ENCODE results near the gene CARD9. TPM values are rescaled to one million over a fixed set of nuclear protein-coding genes. Genes with fewer than 3 reads are reported as not detected.

Gene CARD9
- total RNA-seq, 2 experiments from 2014 or later: 0.92 to 1.7 TPM

- BruUV-seq (replicated peaks): no TSS peak
- no peak for DNase-seq (ENCODE audit: low spot score)
- Histone ChIP-seq H3K36me3 (ENCODE audit: insufficient read depth, low read length) (no peaks in the 10 kb centered on the region), H2AFZ (ENCODE audit: low read length) (no peak overlapping the region), H3K4me3 (ENCODE audit: low read depth, low read length, poor library complexity, severe bottlenecking) (no peak overlapping the region), H3K4me1 (ENCODE audit: insufficient read depth, low read length, poor library complexity, severe bottlenecking) (no peaks in the 10 kb centered on the region), H3K9me2 (ENCODE audit: insufficient read depth, low read length) (no peaks in the 10 kb centered on the region), H3K9me3 (ENCODE audit: low read length) (no peaks in the 10 kb centered on the region), H4K20me1 (ENCODE audit: insufficient read depth, low read length) (no peaks in the 10 kb centered on the region), H3K4me2 (ENCODE audit: low read length) (no peak overlapping the region), H3K79me2 (ENCODE audit: insufficient read depth, low read depth, low read length) (no peaks in the 10 kb centered on the region), H3K27ac (ENCODE audit: low read depth, low read length, poor library complexity, severe bottlenecking) (no peak overlapping the region)
- CTCF ChIA-PET (ENCODE audit: unreplicated experiment): no interaction called here
- TF ChIP-seq CTCF (conservative IDR thresholded peaks at IDR 0.05; ENCODE audit: low read length) (no peak), EZH2phosphoT487 (IDR thresholded peaks at IDR 0.05; ENCODE audit: borderline replicate concordance, low read depth, low read length) (no peak)
- POLR2A ChIA-PET: no interaction called here
- intact Hi-C loops (cut with micrococcal nuclease; ENCODE audit: unreplicated experiment): no loop called here
Measured at GRCh38 chr9:136336156-136336870, 37.2 kb downstream of the CARD9 start.

- Histone ChIP-seq H3K9me2 (ENCODE audit: insufficient read depth, low read length) (no peaks in the 10 kb centered on the region), H3K27ac (ENCODE audit: low read depth, low read length, poor library complexity, severe bottlenecking) (no peak overlapping the region), H3K36me3 (ENCODE audit: insufficient read depth, low read length) (no peaks in the 10 kb centered on the region), H3K4me2 (ENCODE audit: low read length) (no peak overlapping the region), H3K4me3 (ENCODE audit: low read depth, low read length, poor library complexity, severe bottlenecking) (no peak overlapping the region), H4K20me1 (ENCODE audit: insufficient read depth, low read length) (no peaks in the 10 kb centered on the region), H3K9me3 (ENCODE audit: low read length) (no peaks in the 10 kb centered on the region), H2AFZ (ENCODE audit: low read length) (no peak overlapping the region), H3K79me2 (ENCODE audit: insufficient read depth, low read depth, low read length) (no peaks in the 10 kb centered on the region), H3K4me1 (ENCODE audit: insufficient read depth, low read length, poor library complexity, severe bottlenecking) (no peaks in the 10 kb centered on the region)
- no TSS peak for BruUV-seq (replicated peaks)
- ChIA-PET CTCF (ENCODE audit: unreplicated experiment) (interaction anchor here (0.7 kb wide), 1 partner anchor 567 kb away, joined by 3 read pairs; no protein-coding TSS in a partner anchor), POLR2A (no interaction called here)
- TF ChIP-seq EZH2phosphoT487 (IDR thresholded peaks at IDR 0.05; ENCODE audit: borderline replicate concordance, low read depth, low read length) (no peak), CTCF (conservative IDR thresholded peaks at IDR 0.05; ENCODE audit: low read length) (no peak)
- DNase-seq (ENCODE audit: low spot score): no peak
- intact Hi-C loops (cut with micrococcal nuclease; ENCODE audit: unreplicated experiment): no loop called here
Measured at GRCh38 chr9:136335296-136336155, 37.9 kb downstream of the CARD9 start.

GRCh38 chr9:136334541-136334940 is 38.9 kb downstream of the CARD9 start:
- Histone ChIP-seq H3K36me3 (ENCODE audit: insufficient read depth, low read length) (no peaks in the 10 kb centered on the region), H3K27ac (ENCODE audit: low read depth, low read length, poor library complexity, severe bottlenecking) (no peak overlapping the region), H3K9me3 (ENCODE audit: low read length) (no peaks in the 10 kb centered on the region), H4K20me1 (ENCODE audit: insufficient read depth, low read length) (no peaks in the 10 kb centered on the region), H3K79me2 (ENCODE audit: insufficient read depth, low read depth, low read length) (no peaks in the 10 kb centered on the region), H3K9me2 (ENCODE audit: insufficient read depth, low read length) (no peaks in the 10 kb centered on the region), H3K4me1 (ENCODE audit: insufficient read depth, low read length, poor library complexity, severe bottlenecking) (no peaks in the 10 kb centered on the region), H3K4me3 (ENCODE audit: low read depth, low read length, poor library complexity, severe bottlenecking) (no peak overlapping the region), H3K4me2 (ENCODE audit: low read length) (no peak overlapping the region), H2AFZ (ENCODE audit: low read length) (no peak overlapping the region)
- no TSS peak for BruUV-seq (replicated peaks)
- CTCF ChIA-PET (ENCODE audit: unreplicated experiment): no interaction called here
- intact Hi-C loops (cut with micrococcal nuclease; ENCODE audit: unreplicated experiment): no loop called here
- no peak for TF ChIP-seq CTCF (conservative IDR thresholded peaks at IDR 0.05; ENCODE audit: low read length)
- no peak for TF ChIP-seq EZH2phosphoT487 (IDR thresholded peaks at IDR 0.05; ENCODE audit: borderline replicate concordance, low read depth, low read length)
- DNase-seq (ENCODE audit: low spot score): no peak
- POLR2A ChIA-PET: no interaction called here

Measured in OCI-LY7 (cell line).